LNCaP clone FGC (cell line): Measurements from ENCODE around the gene ANKRD34A.

ENCODE experiments used
- DNase-seq: peaks from one replicate; pipeline ENCODE4 v3.0.0-alpha.2; 2011; ENCODE audit warnings: low read depth
- H3K4me3 ChIP-seq: 2 replicates; pipeline ENCODE4 v1.5.1; 2011; ENCODE audit warnings: mild to moderate bottlenecking, low read depth, low read length, control low read depth
- TF ChIP-seq, protein P1 (sequence below): IDR thresholded peaks from 2 replicates; pipeline ENCODE4 v1.5.1; 2012; ENCODE audit warnings: mild to moderate bottlenecking; ENCODE audit not compliant: control insufficient read depth, insufficient read depth; ENCODE audit errors: extremely low read depth

Gene ANKRD34A

DNA sequence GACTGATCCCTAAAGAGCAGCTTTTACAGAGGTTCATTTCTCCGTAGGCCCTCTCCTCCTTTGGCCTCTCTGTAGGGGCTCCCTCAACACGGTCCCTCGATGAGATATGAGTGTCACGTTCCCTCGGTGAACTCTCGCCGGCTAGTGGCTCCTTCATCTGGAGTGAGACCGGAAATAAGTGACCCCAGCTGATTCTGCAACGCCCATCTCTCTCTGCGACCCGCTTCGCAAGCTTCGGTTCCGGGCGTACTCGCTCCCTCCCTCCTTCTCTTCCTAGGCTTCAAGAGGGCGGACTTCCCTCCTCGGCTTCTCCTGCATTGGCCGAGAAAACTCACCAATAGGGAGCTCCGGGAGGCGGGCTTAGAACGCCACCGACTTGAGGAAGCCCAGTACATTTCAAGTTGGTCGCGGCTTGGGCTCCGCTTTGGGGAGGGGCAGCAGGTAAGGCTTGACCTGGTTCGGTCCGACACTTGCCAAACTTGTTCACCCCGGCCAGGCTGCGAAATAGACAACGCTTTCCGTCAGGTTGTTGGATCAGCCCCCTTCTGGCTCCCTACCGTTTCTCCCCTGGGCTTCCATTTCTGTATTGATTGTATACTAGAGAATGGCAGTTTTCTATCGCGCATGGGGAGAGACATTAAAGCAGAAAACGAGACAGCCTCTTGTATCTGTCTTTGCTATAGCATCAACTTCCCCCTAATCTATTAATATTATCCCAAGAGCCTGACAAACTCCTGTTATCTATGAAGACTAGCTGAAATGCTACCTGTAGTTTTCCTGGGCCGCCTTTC lies at the start of gene ANKRD34A, which contains the start of gene POLR3GL:
Gene ANKRD34A, minus strand, starts transcription at position 248 of the 791 bp plus-strand sequence. CDS start 2,816 bp downstream, outside the sequence.
Gene POLR3GL, plus strand, starts transcription at position 363 of the 791 bp plus-strand sequence. CDS start 10,176 bp downstream, outside the sequence.
- H3K4me3 ChIP-seq, result peak within 1 kb of the TSS; percentile 59
- TF ChIP-seq, protein P1, sequence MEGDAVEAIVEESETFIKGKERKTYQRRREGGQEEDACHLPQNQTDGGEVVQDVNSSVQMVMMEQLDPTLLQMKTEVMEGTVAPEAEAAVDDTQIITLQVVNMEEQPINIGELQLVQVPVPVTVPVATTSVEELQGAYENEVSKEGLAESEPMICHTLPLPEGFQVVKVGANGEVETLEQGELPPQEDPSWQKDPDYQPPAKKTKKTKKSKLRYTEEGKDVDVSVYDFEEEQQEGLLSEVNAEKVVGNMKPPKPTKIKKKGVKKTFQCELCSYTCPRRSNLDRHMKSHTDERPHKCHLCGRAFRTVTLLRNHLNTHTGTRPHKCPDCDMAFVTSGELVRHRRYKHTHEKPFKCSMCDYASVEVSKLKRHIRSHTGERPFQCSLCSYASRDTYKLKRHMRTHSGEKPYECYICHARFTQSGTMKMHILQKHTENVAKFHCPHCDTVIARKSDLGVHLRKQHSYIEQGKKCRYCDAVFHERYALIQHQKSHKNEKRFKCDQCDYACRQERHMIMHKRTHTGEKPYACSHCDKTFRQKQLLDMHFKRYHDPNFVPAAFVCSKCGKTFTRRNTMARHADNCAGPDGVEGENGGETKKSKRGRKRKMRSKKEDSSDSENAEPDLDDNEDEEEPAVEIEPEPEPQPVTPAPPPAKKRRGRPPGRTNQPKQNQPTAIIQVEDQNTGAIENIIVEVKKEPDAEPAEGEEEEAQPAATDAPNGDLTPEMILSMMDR, result no peak
- peak; percentile 97 for DNase-seq

DNA sequence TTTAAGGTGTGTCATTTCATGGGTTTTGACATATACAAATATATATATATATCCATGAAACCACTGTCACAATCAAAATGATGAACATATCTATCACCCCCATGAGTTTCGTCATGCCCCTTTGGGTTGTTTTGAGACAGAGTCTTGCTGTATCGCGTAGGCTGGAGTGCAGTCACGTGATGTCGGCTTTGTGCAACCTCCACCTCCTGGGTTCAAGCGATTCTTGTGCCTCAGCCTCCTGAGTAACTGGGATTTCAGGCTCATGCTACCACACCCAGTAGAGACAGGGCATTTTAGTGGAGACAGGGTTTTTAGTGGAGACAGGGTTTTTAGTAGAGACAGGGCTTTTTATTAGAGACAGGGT lies 49.2 kb upstream of the ANKRD34A start:
- no peak overlapping the region for H3K4me3 ChIP-seq
- TF ChIP-seq, protein P1, result no peak
- no peak for DNase-seq

DNA sequence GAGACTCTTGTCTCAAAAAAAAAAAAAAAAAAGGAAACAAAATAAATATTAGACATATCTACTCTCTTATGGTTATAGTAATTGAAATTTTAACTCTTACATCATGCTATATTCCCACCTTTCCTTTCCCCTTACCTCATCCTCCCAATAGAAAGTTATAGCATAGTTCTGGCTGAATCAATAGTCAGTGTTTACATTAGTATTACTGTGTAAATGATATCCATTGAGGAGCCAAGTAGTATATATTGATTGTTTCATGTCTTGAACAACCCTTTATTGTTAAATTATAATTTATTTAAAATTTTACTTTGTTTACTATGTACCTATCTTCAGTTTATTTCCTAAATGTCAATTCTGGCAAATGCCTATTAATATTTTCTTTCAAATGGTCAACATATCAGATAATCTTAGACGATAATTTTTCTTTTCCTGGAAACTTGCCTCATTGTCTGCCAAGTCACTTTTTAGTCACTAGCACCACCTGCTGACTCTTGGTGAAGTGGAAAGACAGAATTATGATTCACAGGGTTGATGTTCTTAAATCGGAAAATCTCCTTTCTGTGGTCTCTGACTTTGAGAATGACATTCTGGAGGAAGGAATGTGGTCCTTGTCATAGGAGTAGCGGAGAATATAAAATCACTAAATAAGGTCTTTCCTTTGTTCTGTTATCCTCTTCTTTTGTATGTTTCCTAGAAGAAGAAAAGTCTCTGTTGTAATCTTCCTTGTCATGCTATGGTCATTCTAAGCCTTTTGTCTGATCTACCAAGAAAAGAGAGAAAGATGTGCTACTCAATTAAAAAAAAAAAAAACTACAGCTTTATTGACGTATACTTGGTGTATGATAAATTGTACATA lies 48.6 kb upstream of the ANKRD34A start:
- TF ChIP-seq, protein P1, result peak; percentile 85
- no peak overlapping the region for H3K4me3 ChIP-seq
- peak; percentile 83 for DNase-seq

DNA sequence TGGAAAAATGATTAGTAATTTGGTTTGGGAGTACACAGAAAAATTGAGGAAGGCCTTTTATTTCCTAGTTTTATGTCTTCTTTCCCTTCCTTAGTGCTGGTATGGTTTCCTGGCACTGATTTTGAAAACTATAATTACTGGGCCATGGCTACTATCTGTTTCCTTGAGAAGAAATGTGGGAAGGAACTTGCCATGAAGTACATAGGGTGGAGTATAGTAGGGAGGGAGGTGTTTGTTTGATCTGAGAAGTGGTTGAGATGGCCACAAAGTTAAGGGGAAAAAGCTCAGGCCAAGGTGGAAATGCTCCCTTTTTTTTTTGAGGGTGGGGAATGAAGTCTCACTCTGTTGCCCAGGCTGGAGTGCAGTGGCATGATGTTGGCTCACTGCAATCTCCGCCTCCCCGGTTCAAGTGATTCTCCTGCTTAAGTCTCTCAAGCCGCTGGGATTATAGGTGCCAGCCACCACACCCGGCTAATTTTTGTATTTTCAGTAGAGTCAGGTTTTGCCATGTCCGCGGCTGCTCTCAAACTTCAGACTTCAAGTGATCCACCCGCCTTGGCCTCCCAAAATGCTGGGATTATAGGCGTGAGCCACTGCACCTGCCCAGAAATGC lies 45.9 kb upstream of the ANKRD34A start:
- H3K4me3 ChIP-seq, result no peak overlapping the region
- TF ChIP-seq, protein P1, result no peak
- no peak for DNase-seq

DNA sequence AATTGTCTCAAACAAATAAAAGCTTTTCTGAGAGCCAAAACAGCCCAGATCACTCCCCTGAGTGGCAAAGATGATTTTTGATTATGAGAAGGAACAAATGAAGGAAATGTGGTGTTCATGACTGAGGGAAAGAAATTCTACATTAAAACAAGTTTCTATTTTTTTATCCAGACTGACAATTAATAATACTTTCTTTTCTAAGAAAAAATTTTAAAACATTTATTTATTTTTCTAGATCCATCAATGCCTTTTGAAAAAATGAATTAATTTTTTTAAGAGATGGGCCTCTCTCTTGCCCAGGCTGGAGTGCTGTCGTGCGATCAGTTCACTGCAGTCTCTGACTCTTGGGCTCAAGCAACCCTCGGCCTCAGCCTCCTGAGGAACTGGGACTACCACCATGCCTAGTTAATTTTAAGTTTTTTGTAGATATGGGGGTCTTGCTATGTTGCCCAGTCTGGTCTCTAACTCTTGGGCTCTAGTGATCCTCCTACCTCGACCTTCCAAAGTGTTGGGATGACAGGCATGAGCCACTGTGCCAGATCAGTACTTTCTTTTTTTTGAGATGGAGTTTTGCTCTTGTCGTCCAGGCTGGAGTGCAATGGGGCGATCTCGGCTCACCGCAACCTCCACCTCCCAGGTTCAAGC lies 43.2 kb upstream of the ANKRD34A start:
- DNase-seq, result no peak
- TF ChIP-seq, protein P1, result no peak
- H3K4me3 ChIP-seq, result no peak overlapping the region

DNA sequence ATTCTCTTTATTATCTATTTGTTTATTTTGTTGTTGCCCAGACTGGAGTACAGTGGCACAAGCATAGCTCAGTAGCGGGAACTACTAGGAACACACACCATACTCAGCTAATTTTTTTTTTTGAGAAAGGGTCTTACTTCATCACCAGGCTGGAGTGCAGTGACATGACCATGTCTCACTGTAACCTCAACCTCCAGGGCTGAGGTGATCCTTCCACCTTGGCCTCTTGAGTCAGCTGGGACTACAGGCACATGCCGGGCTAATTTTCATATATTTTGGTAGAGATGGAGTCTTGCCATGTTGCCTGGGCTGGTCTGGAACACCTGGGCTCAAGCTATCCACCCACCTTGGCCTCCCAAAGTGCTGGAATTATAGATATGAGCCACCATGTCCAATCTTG lies 37.3 kb upstream of the ANKRD34A start:
- DNase-seq, result no peak
- TF ChIP-seq, protein P1, result no peak

More for the DNA sequence above, 37.3 kb upstream of the ANKRD34A start:
- H3K4me3 ChIP-seq, result no peak overlapping the region
